AG04450 (cell line): ENCODE measurements around the gene TCL1B. TPM values are rescaled to one million over a fixed set of nuclear protein-coding genes. Genes with fewer than 3 reads are reported as not detected.

ENCODE experiments used
- CTCF ChIA-PET: fragments of 300-600, 350-600 bp; formaldehyde crosslinking; extraction: SDS; loops from one replicate; lab custom pipeline; 2022; ENCODE audit warnings: antibody characterized with exemption, inconsistent platforms; lab: Charles Lee
- POLR2A ChIA-PET: fragments of 350-600 bp; formaldehyde crosslinking; extraction: SDS; loops from one replicate; lab custom pipeline; 2021; ENCODE audit warnings: antibody characterized with exemption, inconsistent platforms; lab: Yijun Ruan, JAX
- DNase-seq: peaks from one replicate; pipeline ENCODE4 v3.0.0-alpha.2; 2011; ENCODE audit warnings: low read depth, low spot score
- H3K27ac ChIP-seq: one replicate; pipeline ENCODE4 v1.5.1; 2012; ENCODE audit warnings: low read depth, low read length, control low read depth
- H3K27me3 ChIP-seq: one replicate; pipeline ENCODE4 v1.6.0; 2012; ENCODE audit warnings: low read length; ENCODE audit not compliant: control insufficient read depth, insufficient read depth
- H3K4me3 ChIP-seq: 2 replicates; pipeline ENCODE4 v1.5.1; 2011; ENCODE audit warnings: mild to moderate bottlenecking, low read depth, low read length, control low read depth
- H3K9me3 ChIP-seq: 2 replicates; pipeline ENCODE4 v1.5.1; 2012; ENCODE audit warnings: low read length; ENCODE audit not compliant: control insufficient read depth, insufficient read depth
- polyA plus RNA-seq: library from polyadenylated mRNA; depleted of rRNA; stranded (reverse); fragments of >200 nt; gene quantifications from 2 replicates; pipeline ENCODE4 v1.2.3, GENCODE V29; 2011
- TF ChIP-seq, protein P1 (sequence below): IDR thresholded peaks from 2 replicates; pipeline ENCODE4 v1.5.1; 2011; ENCODE audit warnings: low read depth, low read length, control low read depth, inconsistent platforms

The TCL1B gene
- polyA plus RNA-seq, 1 experiment = not detected

DNA sequence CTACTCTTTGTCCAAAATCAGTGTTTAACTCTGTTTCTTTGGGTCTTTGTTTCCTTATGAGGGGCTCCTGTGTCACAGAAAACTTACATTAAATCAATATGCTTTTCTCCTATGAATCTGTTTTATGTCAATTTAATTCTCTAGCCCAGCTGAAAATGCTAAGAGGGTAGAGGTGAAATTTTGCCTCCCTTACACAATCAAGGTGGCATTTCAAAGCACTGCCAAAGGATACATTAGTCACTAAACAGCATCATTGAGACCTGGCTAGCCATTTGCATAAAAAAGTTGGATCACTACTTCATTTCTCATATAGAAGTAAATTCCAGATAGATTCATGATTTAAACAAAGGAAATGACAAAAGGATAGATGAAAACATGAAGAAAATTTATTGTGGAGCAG is 12.1 kb downstream of the TCL1B start:
- TF ChIP-seq, protein P1, sequence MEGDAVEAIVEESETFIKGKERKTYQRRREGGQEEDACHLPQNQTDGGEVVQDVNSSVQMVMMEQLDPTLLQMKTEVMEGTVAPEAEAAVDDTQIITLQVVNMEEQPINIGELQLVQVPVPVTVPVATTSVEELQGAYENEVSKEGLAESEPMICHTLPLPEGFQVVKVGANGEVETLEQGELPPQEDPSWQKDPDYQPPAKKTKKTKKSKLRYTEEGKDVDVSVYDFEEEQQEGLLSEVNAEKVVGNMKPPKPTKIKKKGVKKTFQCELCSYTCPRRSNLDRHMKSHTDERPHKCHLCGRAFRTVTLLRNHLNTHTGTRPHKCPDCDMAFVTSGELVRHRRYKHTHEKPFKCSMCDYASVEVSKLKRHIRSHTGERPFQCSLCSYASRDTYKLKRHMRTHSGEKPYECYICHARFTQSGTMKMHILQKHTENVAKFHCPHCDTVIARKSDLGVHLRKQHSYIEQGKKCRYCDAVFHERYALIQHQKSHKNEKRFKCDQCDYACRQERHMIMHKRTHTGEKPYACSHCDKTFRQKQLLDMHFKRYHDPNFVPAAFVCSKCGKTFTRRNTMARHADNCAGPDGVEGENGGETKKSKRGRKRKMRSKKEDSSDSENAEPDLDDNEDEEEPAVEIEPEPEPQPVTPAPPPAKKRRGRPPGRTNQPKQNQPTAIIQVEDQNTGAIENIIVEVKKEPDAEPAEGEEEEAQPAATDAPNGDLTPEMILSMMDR = no peak
- no peak overlapping the region for H3K4me3 ChIP-seq
- no peaks in the 10 kb centered on the region for H3K27me3 ChIP-seq
- peaks cover 5% of the 10 kb centered on the region; the same call in 1 of the 2 replicates for H3K9me3 ChIP-seq
- no peak overlapping the region for H3K27ac ChIP-seq
- POLR2A ChIA-PET = no interaction called here
- CTCF ChIA-PET = no interaction called here
- DNase-seq = no peak

- CTCF ChIA-PET = no interaction called here
- no peaks in the 10 kb centered on the region for H3K27me3 ChIP-seq
- TF ChIP-seq, protein P1 = no peak
- no peak overlapping the region for H3K4me3 ChIP-seq
- H3K27ac ChIP-seq = no peak overlapping the region
- POLR2A ChIA-PET = no interaction called here
- peaks cover 5% of the 10 kb centered on the region; the same call in 1 of the 2 replicates for H3K9me3 ChIP-seq
- no peak for DNase-seq
These were observed 13.2 kb downstream of the TCL1B start for GRCh38 chr14:95699412-95699811.

DNA sequence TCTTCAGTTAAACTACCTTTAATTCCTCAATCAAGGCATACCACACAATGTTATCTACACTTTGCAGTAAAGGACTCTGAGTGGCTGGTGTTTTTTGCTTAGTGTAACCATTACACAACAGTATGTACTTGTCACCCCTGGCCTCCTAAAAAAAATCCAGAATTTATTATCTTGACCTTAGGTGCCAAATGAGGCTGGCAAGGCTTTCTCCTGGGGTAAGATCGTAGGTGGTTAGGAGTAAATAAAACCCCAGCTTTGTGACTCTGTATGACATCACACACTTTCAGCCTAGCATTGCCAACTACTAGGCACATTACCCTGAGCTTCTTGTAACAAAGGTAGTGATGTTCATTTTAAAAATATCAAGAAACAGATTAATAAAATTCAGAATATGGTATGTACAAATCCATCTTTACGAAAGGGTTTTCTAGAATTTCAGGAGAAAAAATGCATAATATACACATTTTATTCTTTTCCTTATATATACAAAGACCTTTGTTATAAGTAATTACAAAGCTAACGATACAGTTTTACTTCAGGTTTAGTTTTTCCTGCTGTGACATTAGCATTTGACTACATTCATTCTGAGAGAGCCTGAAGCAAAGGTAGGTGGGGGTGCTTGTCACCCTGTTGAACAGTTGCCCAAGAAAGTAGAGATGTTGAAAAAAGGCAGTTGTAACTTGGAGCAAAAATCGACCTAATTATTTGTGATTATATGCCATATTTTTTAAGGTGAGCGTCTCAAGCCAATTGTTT is 14.2 kb downstream of the TCL1B start:
- Histone ChIP-seq H3K9me3 (no peaks in the 10 kb centered on the region; the same call in 1 of the 2 replicates), H3K4me3 (no peak overlapping the region), H3K27ac (no peak overlapping the region), H3K27me3 (no peaks in the 10 kb centered on the region)
- TF ChIP-seq, protein P1 = no peak
- CTCF ChIA-PET = no interaction called here
- DNase-seq = no peak
- POLR2A ChIA-PET = no interaction called here

DNA sequence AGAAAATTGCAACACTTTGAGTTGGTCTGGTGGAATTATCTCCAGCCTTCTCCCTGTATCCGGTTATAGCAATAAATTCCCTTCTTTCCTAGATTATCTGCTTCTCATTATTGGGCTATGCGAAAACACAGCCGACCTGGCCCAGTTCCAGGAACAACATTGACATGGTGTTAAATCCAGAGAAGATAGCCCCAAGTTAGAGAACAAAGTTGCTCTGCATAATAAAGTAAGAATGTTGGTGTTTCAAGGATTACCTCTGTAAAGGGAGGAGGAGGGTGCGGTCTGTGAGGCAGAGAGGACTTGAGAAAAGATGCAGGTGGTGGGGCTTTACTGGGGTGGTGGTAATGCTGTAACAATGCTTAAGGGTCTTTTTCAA is 15.6 kb downstream of the TCL1B start:
- TF ChIP-seq, protein P1 = no peak
- ChIA-PET POLR2A (no interaction called here), CTCF (no interaction called here)
- H3K9me3 ChIP-seq = no peaks in the 10 kb centered on the region; the same call in 1 of the 2 replicates
- no peak overlapping the region for H3K4me3 ChIP-seq
- no peaks in the 10 kb centered on the region for H3K27me3 ChIP-seq
- DNase-seq = no peak
- no peak overlapping the region for H3K27ac ChIP-seq

DNA sequence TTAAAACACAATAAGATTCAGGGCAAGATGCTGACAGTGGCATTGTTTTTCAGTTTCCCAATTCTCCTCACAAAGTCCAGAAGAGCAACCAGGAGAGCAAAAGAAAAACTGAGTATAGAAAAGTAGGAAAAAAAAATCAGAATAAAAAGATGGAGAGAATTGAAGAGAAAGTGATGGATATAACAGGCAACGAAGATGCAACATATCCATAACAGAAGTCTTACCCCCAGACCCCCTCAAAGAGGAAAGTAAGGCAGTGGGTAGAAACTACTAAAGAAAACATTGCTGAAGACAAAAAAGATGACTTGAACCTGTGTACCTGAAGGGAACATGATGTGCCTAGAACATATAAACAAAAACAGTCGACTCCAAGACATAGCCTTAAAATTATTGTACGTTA is 17.1 kb downstream of the TCL1B start:
- POLR2A ChIA-PET = no interaction called here
- CTCF ChIA-PET = no interaction called here
- H3K4me3 ChIP-seq = no peak overlapping the region
- no peaks in the 10 kb centered on the region for H3K27me3 ChIP-seq
- H3K9me3 ChIP-seq = no peaks in the 10 kb centered on the region
- no peak for DNase-seq
- TF ChIP-seq, protein P1 = no peak
- H3K27ac ChIP-seq = no peak overlapping the region
